SK-N-SH (cell line): Measurements from ENCODE around the gene ID2.

ENCODE experiments used
- EP300 ChIP-seq, 2 experiments: IDR thresholded peaks; 2 replicates each; pipeline versions ENCODE4 v1.4.0 to v1.6.1; 2012; ENCODE audit warnings: borderline replicate concordance in 1 of 2, low read depth in 1 of 2, low read length in 1 of 2
- POLR2AphosphoS5 ChIP-seq: IDR thresholded peaks from 2 replicates; pipeline ENCODE4 v1.6.1; 2012; ENCODE audit warnings: low read depth, low read length
- SIN3A ChIP-seq: IDR thresholded peaks from 2 replicates; pipeline ENCODE4 v1.6.1; 2012; ENCODE audit warnings: low read depth, mild to moderate bottlenecking, low read length, moderate library complexity, borderline replicate concordance
- SMC3 ChIP-seq: IDR thresholded peaks from 2 replicates; pipeline ENCODE4 v1.6.1; 2012; ENCODE audit warnings: low read depth, low read length, improper control_type of control experiment
- TF ChIP-seq, protein P1 (sequence below): fragments of 150-350 bp; IDR thresholded peaks from 2 replicates; pipeline ENCODE4 v1.6.1; 2016; ENCODE audit warnings: mild to moderate bottlenecking, low read depth, low read length
- TF ChIP-seq, protein P2 (sequence below): fragments of 200-600 bp; sonication (generic); IDR thresholded peaks from 2 replicates; pipeline ENCODE4 v1.6.1; 2017; ENCODE audit warnings: antibody characterized with exemption, mild to moderate bottlenecking, moderate library complexity

DNA sequence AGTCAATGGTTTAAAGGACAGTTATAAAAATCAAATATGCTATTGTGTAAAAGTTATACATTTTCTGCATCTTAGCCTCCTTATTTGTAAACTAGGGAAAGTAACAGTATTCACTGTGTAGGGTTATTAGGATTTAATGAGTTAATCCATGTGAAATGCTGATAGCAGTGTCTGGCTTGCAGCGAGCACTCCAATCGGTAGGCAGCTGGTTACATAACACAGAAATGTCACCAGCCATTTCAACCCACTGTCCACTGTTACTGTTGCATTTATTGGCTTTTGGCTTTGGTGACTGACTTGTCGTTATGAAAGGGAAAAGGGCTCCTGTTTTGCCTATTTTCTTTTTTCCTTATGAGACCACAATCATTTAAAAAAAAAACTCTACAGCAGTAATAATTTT, 38.9 kb downstream of the ID2 start:
- TF ChIP-seq, protein P1, sequence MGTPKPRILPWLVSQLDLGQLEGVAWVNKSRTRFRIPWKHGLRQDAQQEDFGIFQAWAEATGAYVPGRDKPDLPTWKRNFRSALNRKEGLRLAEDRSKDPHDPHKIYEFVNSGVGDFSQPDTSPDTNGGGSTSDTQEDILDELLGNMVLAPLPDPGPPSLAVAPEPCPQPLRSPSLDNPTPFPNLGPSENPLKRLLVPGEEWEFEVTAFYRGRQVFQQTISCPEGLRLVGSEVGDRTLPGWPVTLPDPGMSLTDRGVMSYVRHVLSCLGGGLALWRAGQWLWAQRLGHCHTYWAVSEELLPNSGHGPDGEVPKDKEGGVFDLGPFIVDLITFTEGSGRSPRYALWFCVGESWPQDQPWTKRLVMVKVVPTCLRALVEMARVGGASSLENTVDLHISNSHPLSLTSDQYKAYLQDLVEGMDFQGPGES = no peak
- TF ChIP-seq POLR2AphosphoS5 = no peak
- no peak for TF ChIP-seq EP300 (IDR thresholded peaks at IDR 0.05; ENCODE audit: borderline replicate concordance in 1 of 2, low read depth in 1 of 2, low read length in 1 of 2)
- TF ChIP-seq, protein P2, sequence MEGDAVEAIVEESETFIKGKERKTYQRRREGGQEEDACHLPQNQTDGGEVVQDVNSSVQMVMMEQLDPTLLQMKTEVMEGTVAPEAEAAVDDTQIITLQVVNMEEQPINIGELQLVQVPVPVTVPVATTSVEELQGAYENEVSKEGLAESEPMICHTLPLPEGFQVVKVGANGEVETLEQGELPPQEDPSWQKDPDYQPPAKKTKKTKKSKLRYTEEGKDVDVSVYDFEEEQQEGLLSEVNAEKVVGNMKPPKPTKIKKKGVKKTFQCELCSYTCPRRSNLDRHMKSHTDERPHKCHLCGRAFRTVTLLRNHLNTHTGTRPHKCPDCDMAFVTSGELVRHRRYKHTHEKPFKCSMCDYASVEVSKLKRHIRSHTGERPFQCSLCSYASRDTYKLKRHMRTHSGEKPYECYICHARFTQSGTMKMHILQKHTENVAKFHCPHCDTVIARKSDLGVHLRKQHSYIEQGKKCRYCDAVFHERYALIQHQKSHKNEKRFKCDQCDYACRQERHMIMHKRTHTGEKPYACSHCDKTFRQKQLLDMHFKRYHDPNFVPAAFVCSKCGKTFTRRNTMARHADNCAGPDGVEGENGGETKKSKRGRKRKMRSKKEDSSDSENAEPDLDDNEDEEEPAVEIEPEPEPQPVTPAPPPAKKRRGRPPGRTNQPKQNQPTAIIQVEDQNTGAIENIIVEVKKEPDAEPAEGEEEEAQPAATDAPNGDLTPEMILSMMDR = no peak
- no peak for TF ChIP-seq SMC3
- TF ChIP-seq SIN3A = no peak
